ENCODE measurements around the gene AFMID. TPM values are rescaled to one million over a fixed set of nuclear protein-coding genes. Genes with fewer than 3 reads are reported as not detected.

Gene AFMID
- total RNA-seq, 4 donors from 2014 or later: 11.7 to 14.3 (median 12.1) TPM

DNA sequence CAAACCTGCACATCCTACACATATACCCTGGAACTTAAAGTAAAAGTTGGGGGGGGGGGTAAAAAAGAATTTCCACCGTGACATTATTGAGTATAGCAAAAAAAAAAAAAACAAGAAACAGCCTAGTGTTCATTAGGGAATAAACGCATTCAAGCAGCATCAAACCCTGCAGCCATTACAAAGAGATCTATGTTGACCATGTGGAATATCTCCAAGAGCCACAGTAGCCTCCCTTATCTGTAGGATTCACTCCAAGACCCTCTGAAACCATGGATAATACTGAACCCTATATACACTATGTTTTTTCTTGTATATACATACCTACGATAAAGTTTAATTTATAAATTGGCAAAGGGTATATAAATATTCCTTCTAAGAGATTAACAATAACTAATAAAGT, 21.3 kb downstream of the AFMID start:
- Histone ChIP-seq H3K36me3 (no peaks in the 10 kb centered on the region), H3K27me3 (no peaks in the 10 kb centered on the region), H3K27ac (no peak overlapping the region), H3K9me3 (no peaks in the 10 kb centered on the region), H3K4me1 (no peaks in the 10 kb centered on the region), H3K4me3 (no peak overlapping the region)
- in situ Hi-C loops (cut with MboI; ENCODE audit: low sequenced_read_pairs in 4 of 4): no loop called here
- ATAC-seq (no peak), DNase-seq (no peak)
- no peak for TF ChIP-seq POLR2A (IDR thresholded peaks at IDR 0.05)
- TF ChIP-seq, protein P1, sequence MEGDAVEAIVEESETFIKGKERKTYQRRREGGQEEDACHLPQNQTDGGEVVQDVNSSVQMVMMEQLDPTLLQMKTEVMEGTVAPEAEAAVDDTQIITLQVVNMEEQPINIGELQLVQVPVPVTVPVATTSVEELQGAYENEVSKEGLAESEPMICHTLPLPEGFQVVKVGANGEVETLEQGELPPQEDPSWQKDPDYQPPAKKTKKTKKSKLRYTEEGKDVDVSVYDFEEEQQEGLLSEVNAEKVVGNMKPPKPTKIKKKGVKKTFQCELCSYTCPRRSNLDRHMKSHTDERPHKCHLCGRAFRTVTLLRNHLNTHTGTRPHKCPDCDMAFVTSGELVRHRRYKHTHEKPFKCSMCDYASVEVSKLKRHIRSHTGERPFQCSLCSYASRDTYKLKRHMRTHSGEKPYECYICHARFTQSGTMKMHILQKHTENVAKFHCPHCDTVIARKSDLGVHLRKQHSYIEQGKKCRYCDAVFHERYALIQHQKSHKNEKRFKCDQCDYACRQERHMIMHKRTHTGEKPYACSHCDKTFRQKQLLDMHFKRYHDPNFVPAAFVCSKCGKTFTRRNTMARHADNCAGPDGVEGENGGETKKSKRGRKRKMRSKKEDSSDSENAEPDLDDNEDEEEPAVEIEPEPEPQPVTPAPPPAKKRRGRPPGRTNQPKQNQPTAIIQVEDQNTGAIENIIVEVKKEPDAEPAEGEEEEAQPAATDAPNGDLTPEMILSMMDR (IDR thresholded peaks at IDR 0.05 in 4 of 5, conservative IDR thresholded peaks at IDR 0.05 in 1 of 5): no peak
- intact Hi-C loops (cut with DNase I; ENCODE audit: low total_unique reads): no loop called here

DNA sequence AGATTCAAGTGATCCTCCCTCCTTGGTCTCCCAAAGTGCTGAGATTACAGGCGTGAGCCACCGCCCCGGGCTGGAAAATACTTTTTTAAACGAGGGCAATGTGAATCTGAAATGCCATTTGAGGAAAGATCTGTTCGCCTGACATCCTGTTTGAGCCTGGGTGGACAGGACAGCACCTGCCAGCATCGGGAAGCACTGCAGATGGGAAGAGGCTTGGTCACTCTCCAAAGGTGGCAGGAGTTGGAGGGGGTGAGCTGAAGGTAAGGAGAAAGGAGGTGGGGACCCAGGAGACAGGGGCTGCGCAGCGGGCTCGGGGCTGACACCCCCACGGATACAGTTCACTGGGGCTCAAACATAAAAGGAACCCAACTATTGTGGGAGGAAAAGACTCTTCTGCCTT, 22.9 kb downstream of the AFMID start:
- H3K27ac ChIP-seq: no peak overlapping the region
- DNase-seq (no peak), ATAC-seq (no peak)
- peaks cover 5% of the 10 kb centered on the region in 2 donors for H3K4me1 ChIP-seq
- no peaks in the 10 kb centered on the region for H3K27me3 ChIP-seq
- H3K9me3 ChIP-seq: no peaks in the 10 kb centered on the region
- no peaks in the 10 kb centered on the region for H3K36me3 ChIP-seq
- in situ Hi-C loops (cut with MboI; ENCODE audit: low sequenced_read_pairs in 4 of 4): no loop called here
- no peak for TF ChIP-seq POLR2A (IDR thresholded peaks at IDR 0.05)
- TF ChIP-seq, protein P1 (IDR thresholded peaks at IDR 0.05 in 4 of 5, conservative IDR thresholded peaks at IDR 0.05 in 1 of 5): no peak
- intact Hi-C loops (cut with DNase I; ENCODE audit: low total_unique reads): no loop called here
- H3K4me3 ChIP-seq: no peak overlapping the region

DNA sequence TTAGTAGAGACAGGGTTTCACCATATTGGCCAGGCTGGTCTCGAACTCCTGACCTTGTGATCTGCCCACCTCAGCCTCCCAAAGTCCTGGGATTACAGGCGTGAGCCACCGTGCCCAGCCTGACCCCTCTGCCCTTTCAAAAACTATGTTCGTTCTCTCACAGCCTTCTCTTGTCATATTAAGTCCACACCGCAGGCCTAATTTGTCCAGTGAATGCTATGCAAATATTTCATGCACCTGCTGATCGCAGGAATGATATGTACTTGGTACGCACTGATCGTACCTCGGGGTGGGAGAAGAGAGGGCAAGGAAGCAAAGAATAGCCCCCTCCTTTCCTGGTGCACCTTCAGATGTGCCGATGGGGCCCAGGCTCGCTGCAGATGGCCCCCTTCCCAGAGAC, 23.9 kb downstream of the AFMID start:
- TF ChIP-seq, protein P1 (IDR thresholded peaks at IDR 0.05 in 4 of 5, conservative IDR thresholded peaks at IDR 0.05 in 1 of 5): no peak
- TF ChIP-seq POLR2A (IDR thresholded peaks at IDR 0.05): no peak
- DNase-seq: no peak
- Histone ChIP-seq H3K4me1 (peaks cover 5% of the 10 kb centered on the region in 2 donors), H3K4me3 (no peak overlapping the region), H3K27ac (no peak overlapping the region), H3K27me3 (no peaks in the 10 kb centered on the region), H3K9me3 (no peaks in the 10 kb centered on the region), H3K36me3 (no peaks in the 10 kb centered on the region)
- intact Hi-C loops (cut with DNase I; ENCODE audit: low total_unique reads) (no loop called here), in situ Hi-C loops (cut with MboI; ENCODE audit: low sequenced_read_pairs in 4 of 4) (no loop called here)
- ATAC-seq: no peak

DNA sequence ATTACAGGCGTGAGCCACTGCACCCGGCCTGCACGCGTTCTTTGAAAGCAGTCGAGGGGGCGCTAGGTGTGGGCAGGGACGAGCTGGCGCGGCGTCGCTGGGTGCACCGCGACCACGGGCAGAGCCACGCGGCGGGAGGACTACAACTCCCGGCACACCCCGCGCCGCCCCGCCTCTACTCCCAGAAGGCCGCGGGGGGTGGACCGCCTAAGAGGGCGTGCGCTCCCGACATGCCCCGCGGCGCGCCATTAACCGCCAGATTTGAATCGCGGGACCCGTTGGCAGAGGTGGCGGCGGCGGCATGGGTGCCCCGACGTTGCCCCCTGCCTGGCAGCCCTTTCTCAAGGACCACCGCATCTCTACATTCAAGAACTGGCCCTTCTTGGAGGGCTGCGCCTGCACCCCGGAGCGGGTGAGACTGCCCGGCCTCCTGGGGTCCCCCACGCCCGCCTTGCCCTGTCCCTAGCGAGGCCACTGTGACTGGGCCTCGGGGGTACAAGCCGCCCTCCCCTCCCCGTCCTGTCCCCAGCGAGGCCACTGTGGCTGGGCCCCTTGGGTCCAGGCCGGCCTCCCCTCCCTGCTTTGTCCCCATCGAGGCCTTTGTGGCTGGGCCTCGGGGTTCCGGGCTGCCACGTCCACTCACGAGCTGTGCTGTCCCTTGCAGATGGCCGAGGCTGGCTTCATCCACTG, 27.0 kb downstream of the AFMID start, which contains the start of gene BIRC5:
Gene BIRC5 (plus strand): TSS at position 238 of the 690 bp plus-strand sequence. CDS start 64 bp downstream, at position 302.
- intact Hi-C loops (cut with DNase I; ENCODE audit: low total_unique reads) (loop anchor here (1.0 kb wide), 1 partner anchor 40 kb away; no protein-coding TSS in a partner anchor), in situ Hi-C loops (cut with MboI; ENCODE audit: low sequenced_read_pairs in 4 of 4) (no loop called here)

More for the DNA sequence above, 27.0 kb downstream of the AFMID start, which contains the start of gene BIRC5:
- H3K36me3 ChIP-seq: no peaks in the 10 kb centered on the region
- ATAC-seq: peak; percentile 86 to 93
- H3K4me1 ChIP-seq: peaks cover 5% of the 10 kb centered on the region in 2 donors
- DNase-seq: peak; percentile 72 to 78
- peak within 1 kb of the TSS; percentile 43 to 71 (median 63) for H3K4me3 ChIP-seq
- TF ChIP-seq POLR2A (IDR thresholded peaks at IDR 0.05): no peak
- TF ChIP-seq, protein P1 (IDR thresholded peaks at IDR 0.05 in 4 of 5, conservative IDR thresholded peaks at IDR 0.05 in 1 of 5): no peak
- H3K27me3 ChIP-seq: no peaks in the 10 kb centered on the region
- no peak within 1 kb of the TSS for H3K27ac ChIP-seq
- no peaks in the 10 kb centered on the region for H3K9me3 ChIP-seq
